AG04450 (cell line): ENCODE results near the gene SLC13A5. TPM values are rescaled to one million over a fixed set of nuclear protein-coding genes. Genes with fewer than 3 reads are reported as not detected.

Experiments used
- CTCF ChIA-PET: fragments of 300-600, 350-600 bp; formaldehyde crosslinking; extraction: SDS; loops from one replicate; lab custom pipeline; 2022; ENCODE audit warnings: antibody characterized with exemption, inconsistent platforms; lab: Charles Lee
- POLR2A ChIA-PET: fragments of 350-600 bp; formaldehyde crosslinking; extraction: SDS; loops from one replicate; lab custom pipeline; 2021; ENCODE audit warnings: antibody characterized with exemption, inconsistent platforms; lab: Yijun Ruan, JAX
- DNase-seq: peaks from one replicate; pipeline ENCODE4 v3.0.0-alpha.2; 2011; ENCODE audit warnings: low read depth, low spot score
- H3K27ac ChIP-seq: one replicate; pipeline ENCODE4 v1.5.1; 2012; ENCODE audit warnings: low read depth, low read length, control low read depth
- H3K27me3 ChIP-seq: one replicate; pipeline ENCODE4 v1.6.0; 2012; ENCODE audit warnings: low read length; ENCODE audit not compliant: control insufficient read depth, insufficient read depth
- H3K4me3 ChIP-seq: 2 replicates; pipeline ENCODE4 v1.5.1; 2011; ENCODE audit warnings: mild to moderate bottlenecking, low read depth, low read length, control low read depth
- H3K9me3 ChIP-seq: 2 replicates; pipeline ENCODE4 v1.5.1; 2012; ENCODE audit warnings: low read length; ENCODE audit not compliant: control insufficient read depth, insufficient read depth
- CTCF ChIP-seq: IDR thresholded peaks from 2 replicates; pipeline ENCODE4 v1.5.1; 2011; ENCODE audit warnings: low read depth, low read length, control low read depth, inconsistent platforms
- polyA plus RNA-seq: library from polyadenylated mRNA; depleted of rRNA; stranded (reverse); fragments of >200 nt; gene quantifications from 2 replicates; pipeline ENCODE4 v1.2.3, GENCODE V29; 2011

The SLC13A5 gene
- polyA plus RNA-seq, 1 experiment: not detected

GRCh38 chr17:6677946-6678345 lies 35.2 kb downstream of the SLC13A5 start:
- POLR2A ChIA-PET: no interaction called here

GRCh38 chr17:6677158-6677831 lies 35.9 kb downstream of the SLC13A5 start:
- POLR2A ChIA-PET: interaction anchor here (0.5 kb wide), 1 partner anchor 291 kb away, joined by 6 read pairs; no protein-coding TSS in a partner anchor
- CTCF ChIA-PET: interaction anchor here (1.2 kb wide), 1 partner anchor 11 kb away, joined by 3 read pairs; no protein-coding TSS in a partner anchor
- Histone ChIP-seq H3K4me3 (no peak overlapping the region), H3K9me3 (no peaks in the 10 kb centered on the region), H3K27me3 (peaks cover 9% of the 10 kb centered on the region), H3K27ac (no peak overlapping the region)
- TF ChIP-seq CTCF: no peak
- no peak for DNase-seq

More at GRCh38 chr17:6677946-6678345, 35.2 kb downstream of the SLC13A5 start:
- H3K9me3 ChIP-seq: no peaks in the 10 kb centered on the region
- no peak for TF ChIP-seq CTCF
- H3K27ac ChIP-seq: no peak overlapping the region
- H3K27me3 ChIP-seq: peaks cover 12% of the 10 kb centered on the region
- DNase-seq: no peak
- CTCF ChIA-PET: interaction anchor here (1.2 kb wide), 1 partner anchor 12 kb away, joined by 3 read pairs; no protein-coding TSS in a partner anchor
- no peak overlapping the region for H3K4me3 ChIP-seq

GRCh38 chr17:6676802-6677157 lies 36.4 kb downstream of the SLC13A5 start:
- TF ChIP-seq CTCF: no peak
- CTCF ChIA-PET: interaction anchor here (1.2 kb wide), 1 partner anchor 11 kb away, joined by 3 read pairs; no protein-coding TSS in a partner anchor
- Histone ChIP-seq H3K9me3 (no peaks in the 10 kb centered on the region), H3K4me3 (no peak overlapping the region), H3K27me3 (peaks cover 8% of the 10 kb centered on the region), H3K27ac (no peak overlapping the region)
- DNase-seq: no peak
- POLR2A ChIA-PET: interaction anchor here (0.5 kb wide), 1 partner anchor 291 kb away, joined by 6 read pairs; no protein-coding TSS in a partner anchor

GRCh38 chr17:6675201-6675825 lies 37.9 kb downstream of the SLC13A5 start:
- ChIA-PET CTCF (no interaction called here), POLR2A (no interaction called here)
- H3K9me3 ChIP-seq: no peaks in the 10 kb centered on the region
- no peak overlapping the region for H3K27ac ChIP-seq
- TF ChIP-seq CTCF: no peak
- peaks cover 11% of the 10 kb centered on the region for H3K27me3 ChIP-seq
- no peak for DNase-seq
- H3K4me3 ChIP-seq: no peak overlapping the region

GRCh38 chr17:6674586-6674985 lies 38.6 kb downstream of the SLC13A5 start:
- POLR2A ChIA-PET: no interaction called here
- DNase-seq: no peak
- TF ChIP-seq CTCF: no peak
- Histone ChIP-seq H3K27me3 (peaks cover 14% of the 10 kb centered on the region), H3K27ac (no peak overlapping the region), H3K9me3 (no peaks in the 10 kb centered on the region), H3K4me3 (no peak overlapping the region)
- CTCF ChIA-PET: no interaction called here
